Thoracic aorta (tissue), 2 donors: ENCODE measurements around the gene PCNX2. TPM values are rescaled to one million over a fixed set of nuclear protein-coding genes. Genes with fewer than 3 reads are reported as not detected.

Experiments used
- ATAC-seq: fragments of 150-250 bp; one replicate; pipeline ENCODE4 v1.8.0; 2017; ENCODE audit warnings: low read depth; ENCODE audit not compliant: insufficient number of reproducible peaks, low FRiP score
- DNase-seq: peaks from one replicate; pipeline ENCODE4 v3.0.0-alpha.2; 2020; ENCODE audit warnings: low spot score
- H3K27ac ChIP-seq, 2 donors: fragments of 200-600 bp; sonication (generic); 1 replicate in 1 of 2; 2 replicates in 1 of 2; pipeline ENCODE4 v1.5.1; 2016; ENCODE audit warnings: mild to moderate bottlenecking in 2 of 2, moderate library complexity in 2 of 2
- H3K27me3 ChIP-seq: fragments of 200-600 bp; sonication (generic); replicated peaks from 2 replicates; pipeline ENCODE4 v1.6.0; 2016; ENCODE audit warnings: mild to moderate bottlenecking; ENCODE audit not compliant: insufficient read depth
- H3K36me3 ChIP-seq: fragments of 200-600 bp; sonication (generic); one replicate; pipeline ENCODE4 v1.5.1; 2016
- H3K4me1 ChIP-seq, 2 donors: fragments of 200-600 bp; sonication (generic); 1 replicate in 1 of 2; 2 replicates in 1 of 2; pipeline versions ENCODE4 v1.5.1 to v1.6.0; 2016; ENCODE audit warnings: low read depth in 2 of 2, mild to moderate bottlenecking in 1 of 2; ENCODE audit not compliant: control insufficient read depth in 1 of 2
- H3K4me3 ChIP-seq: fragments of 200-600 bp; sonication (generic); 2 replicates; pipeline ENCODE4 v1.5.1; 2016; ENCODE audit warnings: mild to moderate bottlenecking
- H3K9me3 ChIP-seq: fragments of 200-600 bp; sonication (generic); 2 replicates; pipeline ENCODE4 v1.5.1; 2016
- total RNA-seq, 2 donors: library from RNA; depleted of rRNA; stranded (reverse); fragments of >200 nt; gene quantifications; one replicate each; pipeline versions ENCODE4 v1.1.0 to v1.2.3, GENCODE V29; 2016
- TF ChIP-seq, protein P1 (sequence below): fragments of 200-600 bp; sonication (generic); IDR thresholded peaks from one replicate; pipeline ENCODE4 v1.5.1; 2019; ENCODE audit warnings: antibody characterized with exemption

The PCNX2 gene
- total RNA-seq, 2 donors from 2014 or later, result 13.6 to 14.8 TPM

DNA sequence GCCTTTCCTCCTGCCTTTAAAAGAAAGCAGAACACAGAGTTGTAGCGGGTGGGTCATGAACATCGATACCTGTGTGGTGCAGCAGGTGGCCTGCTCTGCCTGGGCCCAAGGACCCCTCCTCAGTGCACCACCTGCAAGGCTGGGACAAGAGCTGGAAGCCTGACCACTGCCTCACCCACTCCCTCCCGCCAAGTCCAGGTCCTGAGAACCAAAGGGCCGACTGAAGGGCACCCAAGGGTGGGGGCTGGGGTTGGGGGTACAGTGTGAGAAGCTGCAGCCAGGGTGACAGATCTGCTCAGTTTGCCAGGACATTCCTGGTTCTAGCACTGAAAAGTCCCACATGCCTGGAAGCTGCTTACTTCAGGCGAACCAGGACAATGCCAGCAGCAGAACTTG lies 309.0 kb downstream of the PCNX2 start:
- TF ChIP-seq, protein P1, sequence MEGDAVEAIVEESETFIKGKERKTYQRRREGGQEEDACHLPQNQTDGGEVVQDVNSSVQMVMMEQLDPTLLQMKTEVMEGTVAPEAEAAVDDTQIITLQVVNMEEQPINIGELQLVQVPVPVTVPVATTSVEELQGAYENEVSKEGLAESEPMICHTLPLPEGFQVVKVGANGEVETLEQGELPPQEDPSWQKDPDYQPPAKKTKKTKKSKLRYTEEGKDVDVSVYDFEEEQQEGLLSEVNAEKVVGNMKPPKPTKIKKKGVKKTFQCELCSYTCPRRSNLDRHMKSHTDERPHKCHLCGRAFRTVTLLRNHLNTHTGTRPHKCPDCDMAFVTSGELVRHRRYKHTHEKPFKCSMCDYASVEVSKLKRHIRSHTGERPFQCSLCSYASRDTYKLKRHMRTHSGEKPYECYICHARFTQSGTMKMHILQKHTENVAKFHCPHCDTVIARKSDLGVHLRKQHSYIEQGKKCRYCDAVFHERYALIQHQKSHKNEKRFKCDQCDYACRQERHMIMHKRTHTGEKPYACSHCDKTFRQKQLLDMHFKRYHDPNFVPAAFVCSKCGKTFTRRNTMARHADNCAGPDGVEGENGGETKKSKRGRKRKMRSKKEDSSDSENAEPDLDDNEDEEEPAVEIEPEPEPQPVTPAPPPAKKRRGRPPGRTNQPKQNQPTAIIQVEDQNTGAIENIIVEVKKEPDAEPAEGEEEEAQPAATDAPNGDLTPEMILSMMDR, result no peak
- Histone ChIP-seq H3K36me3 (no peaks in the 10 kb centered on the region), H3K4me1 (peaks cover 0 to 5% of the 10 kb centered on the region in 2 donors), H3K9me3 (no peaks in the 10 kb centered on the region), H3K27me3 (no peaks in the 10 kb centered on the region), H3K27ac (no peak overlapping the region), H3K4me3 (no peak overlapping the region)
- no peak for ATAC-seq
- no peak for DNase-seq

DNA sequence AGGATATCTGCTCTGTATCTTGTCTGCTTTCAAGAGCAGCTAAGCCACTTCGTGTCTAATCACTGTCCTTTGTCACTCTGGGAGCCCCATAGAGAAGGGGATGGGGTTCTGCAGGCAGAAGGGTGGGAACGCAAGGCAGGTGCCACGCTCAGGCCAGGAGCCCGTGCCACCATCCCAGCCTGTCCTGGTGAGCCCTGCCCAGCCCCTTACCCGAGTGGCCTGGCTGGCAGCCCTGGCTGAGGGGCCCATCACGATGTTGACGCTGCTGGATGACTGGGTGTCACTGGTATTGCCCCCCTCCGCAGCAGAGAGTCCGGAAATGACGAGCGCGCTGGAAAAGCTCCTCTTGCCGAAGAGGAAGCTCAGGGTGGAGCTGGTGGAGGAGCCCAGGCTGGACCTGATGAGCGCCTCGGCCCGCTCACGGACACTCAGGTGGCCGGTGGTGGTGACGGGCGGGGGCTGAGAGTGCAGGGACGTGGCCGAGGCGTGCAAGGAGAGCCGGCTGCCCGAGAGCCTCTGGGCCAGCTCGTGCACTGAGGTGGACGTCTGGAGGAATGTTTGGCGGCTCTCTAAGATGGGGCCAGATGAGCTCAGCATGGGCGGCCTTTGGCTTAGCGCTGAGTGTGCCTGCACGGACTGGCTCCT lies 309.5 kb downstream of the PCNX2 start:
- no peak overlapping the region for H3K4me3 ChIP-seq
- H3K27ac ChIP-seq, result no peak overlapping the region
- DNase-seq (no peak), ATAC-seq (no peak)
- no peaks in the 10 kb centered on the region for H3K27me3 ChIP-seq
- H3K9me3 ChIP-seq, result no peaks in the 10 kb centered on the region
- peaks cover 0 to 5% of the 10 kb centered on the region in 2 donors for H3K4me1 ChIP-seq
- TF ChIP-seq, protein P1, result no peak
- H3K36me3 ChIP-seq, result no peaks in the 10 kb centered on the region

DNA sequence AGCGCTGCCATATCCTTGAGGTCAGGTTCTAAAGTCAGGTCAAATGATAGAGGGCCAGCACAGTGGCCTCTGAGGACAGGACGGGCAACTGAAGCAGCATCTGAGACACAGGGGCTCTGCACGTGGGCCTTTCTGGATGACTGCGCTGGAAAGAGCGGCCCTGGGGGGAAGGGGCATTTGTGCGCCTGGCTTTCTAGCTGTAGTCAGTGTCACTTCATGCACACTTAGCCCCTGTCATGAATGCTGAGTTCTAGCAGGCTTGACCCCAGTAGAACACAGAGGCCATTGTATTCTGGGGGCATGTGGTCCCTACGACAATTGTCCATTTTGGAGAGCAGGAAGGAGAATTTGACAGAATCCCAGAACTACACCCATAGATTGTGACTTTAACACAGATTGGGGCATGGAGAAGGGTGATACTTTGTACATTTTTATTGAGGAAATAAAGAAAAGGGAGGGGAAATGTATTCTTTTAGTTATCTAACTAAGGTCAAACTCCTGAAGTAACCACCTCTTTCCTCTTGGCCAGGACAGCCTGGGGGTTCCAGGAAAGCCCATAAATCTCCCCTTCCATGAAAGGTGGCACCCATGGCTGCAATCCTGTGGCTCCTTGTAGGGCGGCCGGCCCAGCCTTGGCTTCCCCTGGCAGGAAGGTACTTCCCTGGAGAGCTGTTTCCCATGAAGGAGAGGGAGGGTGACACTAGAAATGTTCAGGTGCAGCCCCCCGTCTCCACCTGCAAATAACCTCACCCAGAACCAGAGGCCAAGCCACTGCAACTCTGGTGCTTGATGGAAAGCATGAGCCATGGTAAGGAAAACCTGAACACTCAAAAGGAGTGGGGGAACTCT lies 310.7 kb downstream of the PCNX2 start:
- DNase-seq, result no peak
- H3K36me3 ChIP-seq, result no peaks in the 10 kb centered on the region

DNA sequence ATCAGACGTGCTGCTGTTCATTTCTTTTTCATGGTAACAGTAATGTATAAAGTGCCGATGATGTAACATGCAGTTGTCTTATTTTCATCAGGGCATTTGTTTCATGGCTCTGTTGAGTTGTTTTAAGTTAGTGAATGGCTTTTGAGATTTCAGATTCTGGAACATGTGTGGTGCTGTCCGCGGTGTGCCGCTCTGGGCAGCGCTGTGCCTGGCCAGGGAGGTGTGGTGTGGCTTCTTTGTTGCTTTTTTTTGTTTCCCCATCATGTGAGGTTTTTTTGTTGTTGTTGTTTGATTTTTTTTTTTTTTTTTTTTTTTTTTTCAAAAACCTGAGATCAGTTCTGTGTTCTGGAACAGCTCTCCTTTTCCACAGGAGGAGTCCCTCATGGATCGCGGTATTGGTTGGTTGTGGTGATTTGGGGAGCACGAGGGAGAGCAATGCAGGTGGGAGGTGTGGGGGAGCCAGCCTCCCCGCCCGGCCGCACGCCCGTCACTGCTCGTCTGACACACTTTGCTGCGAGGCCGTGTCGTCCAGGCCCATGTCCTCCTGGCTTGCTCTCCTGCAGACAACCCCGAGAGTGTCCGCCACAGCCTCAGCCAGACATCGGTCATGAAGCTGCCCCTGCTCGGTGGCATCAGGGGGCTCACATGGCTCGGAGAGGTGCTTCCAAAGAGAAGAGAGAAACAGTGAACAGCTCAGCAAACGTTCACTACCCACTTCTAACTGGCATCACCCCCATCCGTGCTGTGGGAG lies 311.5 kb downstream of the PCNX2 start:
- TF ChIP-seq, protein P1, result no peak
- DNase-seq (no peak), ATAC-seq (no peak)
- H3K4me1 ChIP-seq, result peaks cover 0 to 5% of the 10 kb centered on the region in 2 donors
- H3K27ac ChIP-seq, result no peak overlapping the region
- no peaks in the 10 kb centered on the region for H3K27me3 ChIP-seq
- no peak overlapping the region for H3K4me3 ChIP-seq
- no peaks in the 10 kb centered on the region for H3K9me3 ChIP-seq
- H3K36me3 ChIP-seq, result no peaks in the 10 kb centered on the region

More for the DNA sequence above, 310.7 kb downstream of the PCNX2 start:
- Histone ChIP-seq H3K4me1 (peaks cover 0 to 5% of the 10 kb centered on the region in 2 donors), H3K27me3 (no peaks in the 10 kb centered on the region), H3K9me3 (no peaks in the 10 kb centered on the region), H3K4me3 (no peak overlapping the region), H3K27ac (no peak overlapping the region)
- TF ChIP-seq, protein P1, result no peak
- ATAC-seq, result no peak

DNA sequence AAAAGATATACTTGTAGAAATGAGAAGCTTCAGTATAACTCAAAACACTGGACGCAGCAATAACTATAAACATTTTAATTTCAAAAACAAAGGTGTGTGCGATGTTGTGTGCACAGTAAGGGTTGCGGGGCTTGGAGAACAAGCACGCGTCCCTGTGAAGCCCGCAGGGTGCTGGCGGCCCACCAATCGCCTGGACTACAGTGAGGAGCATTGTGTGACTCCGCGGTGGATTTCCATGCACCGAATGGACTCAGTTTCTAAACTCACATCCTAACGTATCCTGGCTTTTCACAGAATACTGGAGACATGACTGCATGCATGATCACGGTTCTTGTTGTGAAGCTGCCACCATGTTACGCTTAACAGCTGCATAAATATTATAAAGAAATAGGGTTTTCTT lies 312.1 kb downstream of the PCNX2 start:
- DNase-seq (no peak), ATAC-seq (no peak)
- Histone ChIP-seq H3K27me3 (no peaks in the 10 kb centered on the region), H3K4me1 (peaks cover 0 to 5% of the 10 kb centered on the region in 2 donors), H3K4me3 (no peak overlapping the region), H3K36me3 (no peaks in the 10 kb centered on the region), H3K27ac (no peak overlapping the region), H3K9me3 (no peaks in the 10 kb centered on the region)
- TF ChIP-seq, protein P1, result no peak
